PFSK-1 (cell line): Measurements from ENCODE around the gene GCM1.

Experiments used
- FOXP2 ChIP-seq: optimal IDR thresholded peaks from 2 replicates; pipeline ENCODE3; 2011; ENCODE audit warnings: borderline replicate concordance, control low read depth, inconsistent platforms; ENCODE audit not compliant: insufficient read depth; ENCODE audit errors: extremely low read length, extremely low read depth
- POLR2AphosphoS5 ChIP-seq: IDR thresholded peaks from 2 replicates; pipeline ENCODE4 v1.6.1; 2012; ENCODE audit warnings: low read depth, mild to moderate bottlenecking, control low read depth, low read length, moderate library complexity
- REST ChIP-seq, 2 experiments: IDR thresholded peaks; 2 replicates each; pipeline versions ENCODE4 v1.6.1 to v1.8.0; 2011 to 2012; ENCODE audit warnings: low read depth in 2 of 2, low read length in 2 of 2, control low read depth in 1 of 2, inconsistent platforms in 1 of 2, mild to moderate bottlenecking in 1 of 2, moderate library complexity in 1 of 2; ENCODE audit not compliant: insufficient read depth in 1 of 2
- SIN3A ChIP-seq: IDR thresholded peaks from 2 replicates; pipeline ENCODE4 v1.6.1; 2012; ENCODE audit warnings: mild to moderate bottlenecking, low read length, moderate library complexity, borderline replicate concordance; ENCODE audit not compliant: insufficient read depth
- TAF1 ChIP-seq: IDR thresholded peaks from 2 replicates; pipeline ENCODE4 v1.6.1; 2012; ENCODE audit warnings: low read length, control low read depth, borderline replicate concordance; ENCODE audit not compliant: insufficient read depth

Gene GCM1

GRCh38 chr6:53175027-53175426, 26.4 kb upstream of the GCM1 start:
- TF ChIP-seq TAF1 (no peak), POLR2AphosphoS5 (no peak), SIN3A (no peak), FOXP2 (no peak), REST (IDR thresholded peaks at IDR 0.05; ENCODE audit: insufficient read depth in 1 of 2, low read depth in 2 of 2, low read length in 2 of 2) (no peak)

- TF ChIP-seq FOXP2, result no peak
- TF ChIP-seq REST (IDR thresholded peaks at IDR 0.05; ENCODE audit: insufficient read depth in 1 of 2, low read depth in 2 of 2, low read length in 2 of 2), result no peak
- no peak for TF ChIP-seq POLR2AphosphoS5
- no peak for TF ChIP-seq SIN3A
- TF ChIP-seq TAF1, result no peak
Measured at GRCh38 chr6:53172468-53172803, 23.8 kb upstream of the GCM1 start.

GRCh38 chr6:53171605-53172467, 23.2 kb upstream of the GCM1 start:
- TF ChIP-seq TAF1, result 0 out of 2 replicates have a peak, but pooled peaks have one; percentile 21
- TF ChIP-seq FOXP2, result peak; percentile 91
- no peak for TF ChIP-seq SIN3A

- no peak for TF ChIP-seq FOXP2
- no peak for TF ChIP-seq POLR2AphosphoS5
- TF ChIP-seq TAF1, result no peak
- no peak for TF ChIP-seq REST (IDR thresholded peaks at IDR 0.05; ENCODE audit: insufficient read depth in 1 of 2, low read depth in 2 of 2, low read length in 2 of 2)
- no peak for TF ChIP-seq SIN3A
Measured at GRCh38 chr6:53168516-53169267, 20.1 kb upstream of the GCM1 start.

GRCh38 chr6:53165293-53165692, 16.7 kb upstream of the GCM1 start:
- TF ChIP-seq TAF1 (no peak), REST (IDR thresholded peaks at IDR 0.05; ENCODE audit: insufficient read depth in 1 of 2, low read depth in 2 of 2, low read length in 2 of 2) (no peak), FOXP2 (no peak), POLR2AphosphoS5 (no peak), SIN3A (no peak)
